ENCODE data around the gene SOX6.

The SOX6 gene

GRCh38 chr11:16313846-16314245 lies 42.5 kb downstream of the SOX6 start:
- Histone ChIP-seq H3K9me3 (ENCODE audit: control insufficient read depth in 2 of 2, low read length in 2 of 2) (no peaks in the 10 kb centered on the region), H3K27ac (ENCODE audit: low read length) (no peak overlapping the region), H3K36me3 (ENCODE audit: control insufficient read depth in 2 of 2, insufficient read depth in 2 of 2, low read length in 2 of 2) (no peaks in the 10 kb centered on the region), H3K9ac (ENCODE audit: low read length in 2 of 2) (no peak overlapping the region), H3K27me3 (ENCODE audit: control insufficient read depth in 1 of 2, insufficient read depth in 2 of 2, low read length in 2 of 2) (no peaks in the 10 kb centered on the region), H3K4me1 (ENCODE audit: control insufficient read depth, insufficient read depth, low read length) (no peaks in the 10 kb centered on the region), H3K4me3 (ENCODE audit: low read length in 2 of 2) (no peak overlapping the region)

- H3K27ac ChIP-seq (ENCODE audit: low read length): no peak overlapping the region
- H3K36me3 ChIP-seq (ENCODE audit: control insufficient read depth in 2 of 2, insufficient read depth in 2 of 2, low read length in 2 of 2): no peaks in the 10 kb centered on the region
- H3K4me1 ChIP-seq (ENCODE audit: control insufficient read depth, insufficient read depth, low read length): no peaks in the 10 kb centered on the region
- no peak overlapping the region for H3K4me3 ChIP-seq (ENCODE audit: low read length in 2 of 2)
- H3K27me3 ChIP-seq (ENCODE audit: control insufficient read depth in 1 of 2, insufficient read depth in 2 of 2, low read length in 2 of 2): no peaks in the 10 kb centered on the region
- H3K9me3 ChIP-seq (ENCODE audit: control insufficient read depth in 2 of 2, low read length in 2 of 2): no peaks in the 10 kb centered on the region
- no peak overlapping the region for H3K9ac ChIP-seq (ENCODE audit: low read length in 2 of 2)
These were observed 44.0 kb downstream of the SOX6 start for GRCh38 chr11:16312233-16312765.

- no peaks in the 10 kb centered on the region for H3K9me3 ChIP-seq (ENCODE audit: control insufficient read depth in 2 of 2, low read length in 2 of 2)
- no peak overlapping the region for H3K4me3 ChIP-seq (ENCODE audit: low read length in 2 of 2)
- H3K27me3 ChIP-seq (ENCODE audit: control insufficient read depth in 1 of 2, insufficient read depth in 2 of 2, low read length in 2 of 2): no peaks in the 10 kb centered on the region
- no peaks in the 10 kb centered on the region for H3K4me1 ChIP-seq (ENCODE audit: control insufficient read depth, insufficient read depth, low read length)
- H3K27ac ChIP-seq (ENCODE audit: low read length): no peak overlapping the region
- H3K36me3 ChIP-seq (ENCODE audit: control insufficient read depth in 2 of 2, insufficient read depth in 2 of 2, low read length in 2 of 2): no peaks in the 10 kb centered on the region
- H3K9ac ChIP-seq (ENCODE audit: low read length in 2 of 2): no peak overlapping the region
These were observed 44.5 kb downstream of the SOX6 start for GRCh38 chr11:16311831-16312230.

GRCh38 chr11:16310943-16311342 lies 45.4 kb downstream of the SOX6 start:
- H3K9me3 ChIP-seq (ENCODE audit: control insufficient read depth in 2 of 2, low read length in 2 of 2): no peaks in the 10 kb centered on the region
- no peaks in the 10 kb centered on the region for H3K27me3 ChIP-seq (ENCODE audit: control insufficient read depth in 1 of 2, insufficient read depth in 2 of 2, low read length in 2 of 2)
- H3K4me1 ChIP-seq (ENCODE audit: control insufficient read depth, insufficient read depth, low read length): no peaks in the 10 kb centered on the region
- H3K9ac ChIP-seq (ENCODE audit: low read length in 2 of 2): no peak overlapping the region
- H3K27ac ChIP-seq (ENCODE audit: low read length): no peak overlapping the region
- H3K4me3 ChIP-seq (ENCODE audit: low read length in 2 of 2): no peak overlapping the region
- H3K36me3 ChIP-seq (ENCODE audit: control insufficient read depth in 2 of 2, insufficient read depth in 2 of 2, low read length in 2 of 2): no peaks in the 10 kb centered on the region

- H3K9ac ChIP-seq (ENCODE audit: low read length in 2 of 2): no peak overlapping the region
These were observed 47.1 kb downstream of the SOX6 start for GRCh38 chr11:16309226-16309625.

GRCh38 chr11:16301462-16301861 lies 54.9 kb downstream of the SOX6 start:
- no peaks in the 10 kb centered on the region for H3K4me1 ChIP-seq (ENCODE audit: control insufficient read depth, insufficient read depth, low read length)
- H3K9ac ChIP-seq (ENCODE audit: low read length in 2 of 2): no peak overlapping the region
- H3K27ac ChIP-seq (ENCODE audit: low read length): no peak overlapping the region
- no peaks in the 10 kb centered on the region for H3K9me3 ChIP-seq (ENCODE audit: control insufficient read depth in 2 of 2, low read length in 2 of 2)
- H3K36me3 ChIP-seq (ENCODE audit: control insufficient read depth in 2 of 2, insufficient read depth in 2 of 2, low read length in 2 of 2): no peaks in the 10 kb centered on the region
- H3K4me3 ChIP-seq (ENCODE audit: low read length in 2 of 2): no peak overlapping the region
- no peaks in the 10 kb centered on the region for H3K27me3 ChIP-seq (ENCODE audit: control insufficient read depth in 1 of 2, insufficient read depth in 2 of 2, low read length in 2 of 2)

More at GRCh38 chr11:16309226-16309625, 47.1 kb downstream of the SOX6 start:
- H3K4me1 ChIP-seq (ENCODE audit: control insufficient read depth, insufficient read depth, low read length): no peaks in the 10 kb centered on the region
- no peaks in the 10 kb centered on the region for H3K27me3 ChIP-seq (ENCODE audit: control insufficient read depth in 1 of 2, insufficient read depth in 2 of 2, low read length in 2 of 2)
- H3K27ac ChIP-seq (ENCODE audit: low read length): no peak overlapping the region
- H3K9me3 ChIP-seq (ENCODE audit: control insufficient read depth in 2 of 2, low read length in 2 of 2): no peaks in the 10 kb centered on the region
- H3K4me3 ChIP-seq (ENCODE audit: low read length in 2 of 2): no peak overlapping the region
- H3K36me3 ChIP-seq (ENCODE audit: control insufficient read depth in 2 of 2, insufficient read depth in 2 of 2, low read length in 2 of 2): no peaks in the 10 kb centered on the region

GRCh38 chr11:16299884-16300782 lies 56.2 kb downstream of the SOX6 start:
- Histone ChIP-seq H3K9ac (ENCODE audit: low read length in 2 of 2) (no peak overlapping the region), H3K36me3 (ENCODE audit: control insufficient read depth in 2 of 2, insufficient read depth in 2 of 2, low read length in 2 of 2) (no peaks in the 10 kb centered on the region), H3K27ac (ENCODE audit: low read length) (no peak overlapping the region), H3K27me3 (ENCODE audit: control insufficient read depth in 1 of 2, insufficient read depth in 2 of 2, low read length in 2 of 2) (no peaks in the 10 kb centered on the region), H3K4me3 (ENCODE audit: low read length in 2 of 2) (no peak overlapping the region), H3K4me1 (ENCODE audit: control insufficient read depth, insufficient read depth, low read length) (no peaks in the 10 kb centered on the region), H3K9me3 (ENCODE audit: control insufficient read depth in 2 of 2, low read length in 2 of 2) (no peaks in the 10 kb centered on the region)

GRCh38 chr11:16299390-16299789 lies 57.0 kb downstream of the SOX6 start:
- Histone ChIP-seq H3K27ac (ENCODE audit: low read length) (no peak overlapping the region), H3K36me3 (ENCODE audit: control insufficient read depth in 2 of 2, insufficient read depth in 2 of 2, low read length in 2 of 2) (no peaks in the 10 kb centered on the region), H3K4me1 (ENCODE audit: control insufficient read depth, insufficient read depth, low read length) (no peaks in the 10 kb centered on the region), H3K4me3 (ENCODE audit: low read length in 2 of 2) (no peak overlapping the region), H3K9ac (ENCODE audit: low read length in 2 of 2) (no peak overlapping the region), H3K27me3 (ENCODE audit: control insufficient read depth in 1 of 2, insufficient read depth in 2 of 2, low read length in 2 of 2) (no peaks in the 10 kb centered on the region), H3K9me3 (ENCODE audit: control insufficient read depth in 2 of 2, low read length in 2 of 2) (no peaks in the 10 kb centered on the region)

- H3K27ac ChIP-seq (ENCODE audit: low read length): no peak overlapping the region
These were observed 59.0 kb downstream of the SOX6 start for GRCh38 chr11:16297332-16297731.

GRCh38 chr11:16296273-16296672 lies 60.1 kb downstream of the SOX6 start:
- Histone ChIP-seq H3K27me3 (ENCODE audit: control insufficient read depth in 1 of 2, insufficient read depth in 2 of 2, low read length in 2 of 2) (no peaks in the 10 kb centered on the region), H3K27ac (ENCODE audit: low read length) (no peak overlapping the region), H3K36me3 (ENCODE audit: control insufficient read depth in 2 of 2, insufficient read depth in 2 of 2, low read length in 2 of 2) (no peaks in the 10 kb centered on the region), H3K9ac (ENCODE audit: low read length in 2 of 2) (no peak overlapping the region), H3K4me3 (ENCODE audit: low read length in 2 of 2) (no peak overlapping the region), H3K9me3 (ENCODE audit: control insufficient read depth in 2 of 2, low read length in 2 of 2) (no peaks in the 10 kb centered on the region), H3K4me1 (ENCODE audit: control insufficient read depth, insufficient read depth, low read length) (no peaks in the 10 kb centered on the region)

More at GRCh38 chr11:16297332-16297731, 59.0 kb downstream of the SOX6 start:
- Histone ChIP-seq H3K36me3 (ENCODE audit: control insufficient read depth in 2 of 2, insufficient read depth in 2 of 2, low read length in 2 of 2) (no peaks in the 10 kb centered on the region), H3K4me1 (ENCODE audit: control insufficient read depth, insufficient read depth, low read length) (no peaks in the 10 kb centered on the region), H3K9ac (ENCODE audit: low read length in 2 of 2) (no peak overlapping the region), H3K27me3 (ENCODE audit: control insufficient read depth in 1 of 2, insufficient read depth in 2 of 2, low read length in 2 of 2) (no peaks in the 10 kb centered on the region), H3K4me3 (ENCODE audit: low read length in 2 of 2) (no peak overlapping the region), H3K9me3 (ENCODE audit: control insufficient read depth in 2 of 2, low read length in 2 of 2) (no peaks in the 10 kb centered on the region)

- Histone ChIP-seq H3K4me1 (ENCODE audit: control insufficient read depth, insufficient read depth, low read length) (no peaks in the 10 kb centered on the region), H3K36me3 (ENCODE audit: control insufficient read depth in 2 of 2, insufficient read depth in 2 of 2, low read length in 2 of 2) (no peaks in the 10 kb centered on the region), H3K4me3 (ENCODE audit: low read length in 2 of 2) (no peak overlapping the region), H3K9ac (ENCODE audit: low read length in 2 of 2) (no peak overlapping the region), H3K27me3 (ENCODE audit: control insufficient read depth in 1 of 2, insufficient read depth in 2 of 2, low read length in 2 of 2) (no peaks in the 10 kb centered on the region), H3K9me3 (ENCODE audit: control insufficient read depth in 2 of 2, low read length in 2 of 2) (no peaks in the 10 kb centered on the region), H3K27ac (ENCODE audit: low read length) (no peak overlapping the region)
These were observed 60.8 kb downstream of the SOX6 start for GRCh38 chr11:16295592-16295991.
